C4-2B (cell line): ENCODE measurements around the gene SLC35F5.

Experiments used
- ZFX ChIP-seq: fragments of 450-650 bp; IDR thresholded peaks from 2 replicates; pipeline ENCODE4 v1.6.1; 2017
- TF ChIP-seq, protein P1 (sequence below): fragments of 450-650 bp; conservative IDR thresholded peaks from 2 replicates; pipeline ENCODE4 v1.5.1; 2017; ENCODE audit warnings: mild to moderate bottlenecking

GRCh38 chr2:113756355-113757137 lies at the start of gene SLC35F5:
- TF ChIP-seq, protein P1, sequence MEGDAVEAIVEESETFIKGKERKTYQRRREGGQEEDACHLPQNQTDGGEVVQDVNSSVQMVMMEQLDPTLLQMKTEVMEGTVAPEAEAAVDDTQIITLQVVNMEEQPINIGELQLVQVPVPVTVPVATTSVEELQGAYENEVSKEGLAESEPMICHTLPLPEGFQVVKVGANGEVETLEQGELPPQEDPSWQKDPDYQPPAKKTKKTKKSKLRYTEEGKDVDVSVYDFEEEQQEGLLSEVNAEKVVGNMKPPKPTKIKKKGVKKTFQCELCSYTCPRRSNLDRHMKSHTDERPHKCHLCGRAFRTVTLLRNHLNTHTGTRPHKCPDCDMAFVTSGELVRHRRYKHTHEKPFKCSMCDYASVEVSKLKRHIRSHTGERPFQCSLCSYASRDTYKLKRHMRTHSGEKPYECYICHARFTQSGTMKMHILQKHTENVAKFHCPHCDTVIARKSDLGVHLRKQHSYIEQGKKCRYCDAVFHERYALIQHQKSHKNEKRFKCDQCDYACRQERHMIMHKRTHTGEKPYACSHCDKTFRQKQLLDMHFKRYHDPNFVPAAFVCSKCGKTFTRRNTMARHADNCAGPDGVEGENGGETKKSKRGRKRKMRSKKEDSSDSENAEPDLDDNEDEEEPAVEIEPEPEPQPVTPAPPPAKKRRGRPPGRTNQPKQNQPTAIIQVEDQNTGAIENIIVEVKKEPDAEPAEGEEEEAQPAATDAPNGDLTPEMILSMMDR = no peak
- peak; percentile 86 for TF ChIP-seq ZFX
